Head of caudate nucleus (tissue), 42 donors: ENCODE measurements around the gene CD28.

Source experiments
- DNase-seq, 42 donors: peaks; one replicate each; pipeline versions ENCODE4 v3.0.0 to v3.0.0-alpha.2; 2020 to 2021; ENCODE audit warnings: mixed read lengths in 7 of 42
- intact Hi-C: fragments of 100-400 bp; cut with DNase I; formaldehyde crosslinking; loops from one replicate; pipeline ENCODE4 v1.15.0; 2022

CD28 gene

GRCh38 chr2:203734276-203734983, 28.0 kb downstream of the CD28 start:
- no peak for DNase-seq
- intact Hi-C loops = no loop called here

GRCh38 chr2:203737360-203737759, 30.9 kb downstream of the CD28 start:
- intact Hi-C loops = no loop called here
- no peak for DNase-seq

- DNase-seq = no peak
Observed at GRCh38 chr2:203739351-203739750, 32.9 kb downstream of the CD28 start.

GRCh38 chr2:203740871-203741281, 34.4 kb downstream of the CD28 start:
- intact Hi-C loops = no loop called here
- DNase-seq = no peak

More at GRCh38 chr2:203739351-203739750, 32.9 kb downstream of the CD28 start:
- intact Hi-C loops = no loop called here

GRCh38 chr2:203741566-203741965, 35.1 kb downstream of the CD28 start:
- intact Hi-C loops = no loop called here
- no peak for DNase-seq

- no peak for DNase-seq
- intact Hi-C loops = no loop called here
Observed at GRCh38 chr2:203743441-203743981, 37.1 kb downstream of the CD28 start.

- DNase-seq = no peak
- intact Hi-C loops = no loop called here
Observed at GRCh38 chr2:203744091-203744490, 37.7 kb downstream of the CD28 start.

- DNase-seq = no peak
- intact Hi-C loops = no loop called here
Observed at GRCh38 chr2:203745267-203745666, 38.8 kb downstream of the CD28 start.

GRCh38 chr2:203748331-203749126, 42.1 kb downstream of the CD28 start:
- no peak for DNase-seq
- intact Hi-C loops = no loop called here

GRCh38 chr2:203750346-203751068, 44.1 kb downstream of the CD28 start:
- intact Hi-C loops = no loop called here
- DNase-seq = no peak

- DNase-seq = no peak
- intact Hi-C loops = no loop called here
Observed at GRCh38 chr2:203751685-203752271, 45.3 kb downstream of the CD28 start.

- intact Hi-C loops = no loop called here
- DNase-seq = no peak
Observed at GRCh38 chr2:203756161-203756560, 49.7 kb downstream of the CD28 start.

GRCh38 chr2:203758841-203759689, 52.6 kb downstream of the CD28 start:
- intact Hi-C loops = no loop called here
- DNase-seq = no peak

- DNase-seq = no peak
- intact Hi-C loops = no loop called here
Observed at GRCh38 chr2:203759690-203760365, 53.4 kb downstream of the CD28 start.

GRCh38 chr2:203761121-203761520, 54.7 kb downstream of the CD28 start:
- intact Hi-C loops = no loop called here
- no peak for DNase-seq

GRCh38 chr2:203763241-203763937, 57.0 kb downstream of the CD28 start:
- no peak for DNase-seq
- intact Hi-C loops = no loop called here

- DNase-seq = no peak
- intact Hi-C loops = no loop called here
Observed at GRCh38 chr2:203763938-203764664, 57.7 kb downstream of the CD28 start.
